GM23338 (cell line): ENCODE results near the gene RGS6. TPM values are rescaled to one million over a fixed set of nuclear protein-coding genes. Genes with fewer than 3 reads are reported as not detected.
A peak's percentile ranks its signal among the peaks of the same experiment; 100 is the strongest.

Source experiments
- ATAC-seq: fragments of 200-7000 bp; cut with Tn5 transposase; 3 replicates; pipeline ENCODE4 v1.9.1; 2020
- DNase-seq: peaks from one replicate; pipeline ENCODE4 v3.0.0-alpha.2; 2015; ENCODE audit warnings: low spot score
- H2AFZ ChIP-seq: fragments of 200-600 bp; sonication (generic); 2 replicates; pipeline ENCODE4 v1.8.0; 2016; ENCODE audit warnings: antibody characterized with exemption, mild to moderate bottlenecking, moderate library complexity
- H3F3A ChIP-seq: fragments of 200-600 bp; sonication (generic); replicated peaks from 2 replicates; pipeline ENCODE4 v1.8.0; 2017; ENCODE audit warnings: antibody characterized with exemption, mixed run types, low read depth
- H3K27ac ChIP-seq: fragments of 200-600 bp; sonication (generic); 2 replicates; pipeline ENCODE4 v1.6.1; 2016; ENCODE audit warnings: low read depth
- H3K27me3 ChIP-seq: fragments of 200-600 bp; sonication (generic); 2 replicates; pipeline ENCODE4 v1.8.0; 2016; ENCODE audit warnings: mild to moderate bottlenecking, mixed run types, moderate library complexity; ENCODE audit not compliant: insufficient read depth
- H3K36me3 ChIP-seq: fragments of 200-600 bp; sonication (generic); 2 replicates; pipeline ENCODE4 v1.8.0; 2016; ENCODE audit warnings: mild to moderate bottlenecking; ENCODE audit not compliant: insufficient read depth
- H3K4me1 ChIP-seq: fragments of 200-600 bp; sonication (generic); 2 replicates; pipeline ENCODE4 v1.8.0; 2016; ENCODE audit warnings: mild to moderate bottlenecking, moderate library complexity; ENCODE audit not compliant: insufficient read depth
- H3K4me2 ChIP-seq: fragments of 200-600 bp; sonication (generic); 2 replicates; pipeline ENCODE4 v1.7.1; 2017; ENCODE audit warnings: mixed run types
- H3K4me3 ChIP-seq: fragments of 200-600 bp; sonication (generic); 2 replicates; pipeline ENCODE4 v1.6.1; 2016; ENCODE audit warnings: mixed run types
- H3K79me2 ChIP-seq: fragments of 200-600 bp; sonication (generic); replicated peaks from 2 replicates; pipeline ENCODE4 v1.8.0; 2017; ENCODE audit warnings: mild to moderate bottlenecking; ENCODE audit not compliant: insufficient read depth
- H3K9me2 ChIP-seq: fragments of 200-600 bp; sonication (generic); 2 replicates; pipeline ENCODE4 v1.8.0; 2017; ENCODE audit not compliant: insufficient read depth
- H4K20me1 ChIP-seq: fragments of 200-600 bp; sonication (generic); replicated peaks from 2 replicates; pipeline ENCODE4 v1.8.0; 2017; ENCODE audit warnings: mild to moderate bottlenecking; ENCODE audit not compliant: insufficient read depth
- H3K27ac Mint-ChIP-seq: 2 replicates; pipeline ENCODE4 v1.8.0; 2020; ENCODE audit warnings: inconsistent platforms, mild to moderate bottlenecking, moderate library complexity, mixed read lengths
- H3K27me3 Mint-ChIP-seq: 3 replicates; pipeline ENCODE4 v1.8.0; 2022; ENCODE audit warnings: low read depth, mild to moderate bottlenecking, moderate library complexity, mixed read lengths, inconsistent platforms; ENCODE audit not compliant: insufficient read depth, poor library complexity
- H3K36me3 Mint-ChIP-seq: 3 replicates; pipeline ENCODE4 v1.8.0; 2021; ENCODE audit warnings: low read depth, mild to moderate bottlenecking, inconsistent platforms, moderate library complexity, mixed read lengths
- H3K4me1 Mint-ChIP-seq: 3 replicates; pipeline ENCODE4 v1.8.0; 2020; ENCODE audit warnings: mild to moderate bottlenecking, inconsistent platforms, mixed read lengths
- H3K4me3 Mint-ChIP-seq: 3 replicates; pipeline ENCODE4 v1.8.0; 2021; ENCODE audit warnings: moderate library complexity, mild to moderate bottlenecking, inconsistent platforms, mixed read lengths
- H3K9me3 Mint-ChIP-seq: 3 replicates; pipeline ENCODE4 v1.8.0; 2020; ENCODE audit warnings: moderate library complexity, mild to moderate bottlenecking, inconsistent platforms, mixed read lengths
- CREB1 ChIP-seq: fragments of 250-450 bp; sonication (Bioruptor Pico); IDR thresholded peaks from 2 replicates; pipeline ENCODE4 v1.5.0; 2020; ENCODE audit warnings: low read depth, mild to moderate bottlenecking, moderate library complexity
- EZH2 ChIP-seq: fragments of 200-600 bp; sonication (generic); IDR thresholded peaks from one replicate; pipeline ENCODE4 v1.8.0; 2017; ENCODE audit warnings: antibody characterized with exemption, mild to moderate bottlenecking, low read depth; ENCODE audit not compliant: unreplicated experiment
- EZH2phosphoT487 ChIP-seq: fragments of 200-600 bp; sonication (generic); IDR thresholded peaks from one replicate; pipeline ENCODE4 v1.8.1; 2018; ENCODE audit warnings: antibody characterized with exemption; ENCODE audit not compliant: unreplicated experiment
- JUNB ChIP-seq: IDR thresholded peaks from one replicate; pipeline ENCODE4 v1.6.1; 2016; ENCODE audit warnings: antibody characterized with exemption; ENCODE audit not compliant: unreplicated experiment
- NANOG ChIP-seq: IDR thresholded peaks from 2 replicates; pipeline ENCODE4 v1.6.1; 2016; ENCODE audit warnings: antibody characterized with exemption, borderline replicate concordance
- POLR2AphosphoS5 ChIP-seq: IDR thresholded peaks from 2 replicates; pipeline ENCODE4 v1.6.1; 2016; ENCODE audit warnings: antibody characterized with exemption, low read depth
- STAT1 ChIP-seq: IDR thresholded peaks from one replicate; pipeline ENCODE4 v1.6.1; 2016; ENCODE audit warnings: antibody characterized with exemption; ENCODE audit not compliant: unreplicated experiment
- ZNF114 ChIP-seq: fragments of 250-450 bp; sonication (Bioruptor Pico); IDR thresholded peaks from 2 replicates; pipeline ENCODE4 v1.5.0; 2020; ENCODE audit warnings: mild to moderate bottlenecking, moderate library complexity
- ZNF331 ChIP-seq: fragments of 250-450 bp; sonication (Bioruptor Pico); IDR thresholded peaks from 2 replicates; pipeline ENCODE4 v1.5.0; 2020; ENCODE audit warnings: low read depth, mild to moderate bottlenecking, moderate library complexity
- polyA plus RNA-seq: library from polyadenylated mRNA; unstranded; fragments of >200 nt; fragmentation: Nextera tagmentation; extraction: Ambion mirVana; gene quantifications from 2 replicates; pipeline ENCODE4 v1.2.1, GENCODE V29; 2016
- total RNA-seq: library from RNA; depleted of rRNA; stranded (reverse); fragments of >200 nt; shearing (Covaris generic); gene quantifications from 2 replicates; pipeline ENCODE4 v1.2.3, GENCODE V29; 2014
- TF ChIP-seq, protein P1 (sequence below): IDR thresholded peaks from 2 replicates; pipeline ENCODE4 v1.6.1; 2016; ENCODE audit warnings: antibody characterized with exemption
- TF ChIP-seq, protein P2 (sequence below): fragments of 250-450 bp; sonication (Bioruptor Pico); IDR thresholded peaks from 2 replicates; pipeline ENCODE4 v1.5.0; 2020; ENCODE audit warnings: mild to moderate bottlenecking, moderate library complexity
- TF ChIP-seq, protein P3 (sequence below), 2 experiments: fragments of 200-600 bp in 1 of 2; sonication (generic) in 1 of 2; conservative IDR thresholded peaks; 2 replicates each; pipeline versions ENCODE4 v1.5.1 to v1.6.1; 2016 to 2017; ENCODE audit warnings: antibody characterized with exemption in 2 of 2, low read depth in 2 of 2, mild to moderate bottlenecking in 2 of 2, moderate library complexity in 1 of 2
- TF ChIP-seq, protein P4 (sequence below): IDR thresholded peaks from one replicate; pipeline ENCODE4 v1.6.1; 2018; ENCODE audit warnings: antibody characterized with exemption; ENCODE audit not compliant: unreplicated experiment

RGS6 gene
- total and polyA plus RNA-seq, 2 experiments from 2014 or later: 0.66 to 0.83 TPM

DNA sequence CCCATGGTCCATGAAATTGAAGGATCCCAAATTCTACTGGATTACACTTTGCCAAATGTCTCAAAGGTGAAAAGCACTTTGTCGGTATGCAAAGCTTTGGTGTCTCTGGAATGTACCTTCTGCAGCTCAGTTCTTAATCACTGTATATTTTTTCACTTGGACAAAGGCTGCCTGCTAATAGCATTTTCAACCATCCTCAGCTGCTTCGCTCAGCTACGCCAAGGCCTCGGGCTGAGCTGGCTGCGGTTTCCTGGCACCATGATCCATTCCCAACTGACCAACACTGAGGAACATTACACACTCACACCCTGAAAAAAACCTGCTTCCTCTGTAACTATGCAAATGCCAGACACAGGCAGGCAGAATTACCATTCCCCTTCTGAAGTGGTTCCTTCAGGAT lies 626.5 kb downstream of the RGS6 start:
- Mint-ChIP-seq H3K36me3 (no peaks in the 10 kb centered on the region), H3K9me3 (no peaks in the 10 kb centered on the region), H3K4me3 (no peak overlapping the region), H3K27ac (no peak overlapping the region), H3K4me1 (peaks cover 31% of the 10 kb centered on the region), H3K27me3 (peaks cover 15% of the 10 kb centered on the region)
- 0 out of 2 replicates have a peak overlapping the region, but pooled peaks have one; percentile 63 for H2AFZ ChIP-seq
- H3K36me3 ChIP-seq: no peaks in the 10 kb centered on the region
- peak overlapping the region; percentile 29; the same call in 1 of the 2 replicates for H3K4me2 ChIP-seq
- H3K79me2 ChIP-seq: no peaks in the 10 kb centered on the region
- peaks cover under 1% of the 10 kb centered on the region; the same call in 1 of the 2 replicates for H3K9me2 ChIP-seq
- no peaks in the 10 kb centered on the region for H4K20me1 ChIP-seq
- ATAC-seq (no peak), DNase-seq (no peak)
- no peaks in the 10 kb centered on the region for H3K27me3 ChIP-seq
- TF ChIP-seq STAT1 (no peak), EZH2phosphoT487 (no peak), POLR2AphosphoS5 (no peak), EZH2 (no peak), ZNF331 (CRISPR knock-in tag) (no peak), ZNF114 (CRISPR knock-in tag) (no peak), CREB1 (CRISPR knock-in tag) (no peak), JUNB (no peak), NANOG (no peak)
- TF ChIP-seq, protein P1, sequence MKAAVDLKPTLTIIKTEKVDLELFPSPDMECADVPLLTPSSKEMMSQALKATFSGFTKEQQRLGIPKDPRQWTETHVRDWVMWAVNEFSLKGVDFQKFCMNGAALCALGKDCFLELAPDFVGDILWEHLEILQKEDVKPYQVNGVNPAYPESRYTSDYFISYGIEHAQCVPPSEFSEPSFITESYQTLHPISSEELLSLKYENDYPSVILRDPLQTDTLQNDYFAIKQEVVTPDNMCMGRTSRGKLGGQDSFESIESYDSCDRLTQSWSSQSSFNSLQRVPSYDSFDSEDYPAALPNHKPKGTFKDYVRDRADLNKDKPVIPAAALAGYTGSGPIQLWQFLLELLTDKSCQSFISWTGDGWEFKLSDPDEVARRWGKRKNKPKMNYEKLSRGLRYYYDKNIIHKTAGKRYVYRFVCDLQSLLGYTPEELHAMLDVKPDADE: no peak
- TF ChIP-seq, protein P2, sequence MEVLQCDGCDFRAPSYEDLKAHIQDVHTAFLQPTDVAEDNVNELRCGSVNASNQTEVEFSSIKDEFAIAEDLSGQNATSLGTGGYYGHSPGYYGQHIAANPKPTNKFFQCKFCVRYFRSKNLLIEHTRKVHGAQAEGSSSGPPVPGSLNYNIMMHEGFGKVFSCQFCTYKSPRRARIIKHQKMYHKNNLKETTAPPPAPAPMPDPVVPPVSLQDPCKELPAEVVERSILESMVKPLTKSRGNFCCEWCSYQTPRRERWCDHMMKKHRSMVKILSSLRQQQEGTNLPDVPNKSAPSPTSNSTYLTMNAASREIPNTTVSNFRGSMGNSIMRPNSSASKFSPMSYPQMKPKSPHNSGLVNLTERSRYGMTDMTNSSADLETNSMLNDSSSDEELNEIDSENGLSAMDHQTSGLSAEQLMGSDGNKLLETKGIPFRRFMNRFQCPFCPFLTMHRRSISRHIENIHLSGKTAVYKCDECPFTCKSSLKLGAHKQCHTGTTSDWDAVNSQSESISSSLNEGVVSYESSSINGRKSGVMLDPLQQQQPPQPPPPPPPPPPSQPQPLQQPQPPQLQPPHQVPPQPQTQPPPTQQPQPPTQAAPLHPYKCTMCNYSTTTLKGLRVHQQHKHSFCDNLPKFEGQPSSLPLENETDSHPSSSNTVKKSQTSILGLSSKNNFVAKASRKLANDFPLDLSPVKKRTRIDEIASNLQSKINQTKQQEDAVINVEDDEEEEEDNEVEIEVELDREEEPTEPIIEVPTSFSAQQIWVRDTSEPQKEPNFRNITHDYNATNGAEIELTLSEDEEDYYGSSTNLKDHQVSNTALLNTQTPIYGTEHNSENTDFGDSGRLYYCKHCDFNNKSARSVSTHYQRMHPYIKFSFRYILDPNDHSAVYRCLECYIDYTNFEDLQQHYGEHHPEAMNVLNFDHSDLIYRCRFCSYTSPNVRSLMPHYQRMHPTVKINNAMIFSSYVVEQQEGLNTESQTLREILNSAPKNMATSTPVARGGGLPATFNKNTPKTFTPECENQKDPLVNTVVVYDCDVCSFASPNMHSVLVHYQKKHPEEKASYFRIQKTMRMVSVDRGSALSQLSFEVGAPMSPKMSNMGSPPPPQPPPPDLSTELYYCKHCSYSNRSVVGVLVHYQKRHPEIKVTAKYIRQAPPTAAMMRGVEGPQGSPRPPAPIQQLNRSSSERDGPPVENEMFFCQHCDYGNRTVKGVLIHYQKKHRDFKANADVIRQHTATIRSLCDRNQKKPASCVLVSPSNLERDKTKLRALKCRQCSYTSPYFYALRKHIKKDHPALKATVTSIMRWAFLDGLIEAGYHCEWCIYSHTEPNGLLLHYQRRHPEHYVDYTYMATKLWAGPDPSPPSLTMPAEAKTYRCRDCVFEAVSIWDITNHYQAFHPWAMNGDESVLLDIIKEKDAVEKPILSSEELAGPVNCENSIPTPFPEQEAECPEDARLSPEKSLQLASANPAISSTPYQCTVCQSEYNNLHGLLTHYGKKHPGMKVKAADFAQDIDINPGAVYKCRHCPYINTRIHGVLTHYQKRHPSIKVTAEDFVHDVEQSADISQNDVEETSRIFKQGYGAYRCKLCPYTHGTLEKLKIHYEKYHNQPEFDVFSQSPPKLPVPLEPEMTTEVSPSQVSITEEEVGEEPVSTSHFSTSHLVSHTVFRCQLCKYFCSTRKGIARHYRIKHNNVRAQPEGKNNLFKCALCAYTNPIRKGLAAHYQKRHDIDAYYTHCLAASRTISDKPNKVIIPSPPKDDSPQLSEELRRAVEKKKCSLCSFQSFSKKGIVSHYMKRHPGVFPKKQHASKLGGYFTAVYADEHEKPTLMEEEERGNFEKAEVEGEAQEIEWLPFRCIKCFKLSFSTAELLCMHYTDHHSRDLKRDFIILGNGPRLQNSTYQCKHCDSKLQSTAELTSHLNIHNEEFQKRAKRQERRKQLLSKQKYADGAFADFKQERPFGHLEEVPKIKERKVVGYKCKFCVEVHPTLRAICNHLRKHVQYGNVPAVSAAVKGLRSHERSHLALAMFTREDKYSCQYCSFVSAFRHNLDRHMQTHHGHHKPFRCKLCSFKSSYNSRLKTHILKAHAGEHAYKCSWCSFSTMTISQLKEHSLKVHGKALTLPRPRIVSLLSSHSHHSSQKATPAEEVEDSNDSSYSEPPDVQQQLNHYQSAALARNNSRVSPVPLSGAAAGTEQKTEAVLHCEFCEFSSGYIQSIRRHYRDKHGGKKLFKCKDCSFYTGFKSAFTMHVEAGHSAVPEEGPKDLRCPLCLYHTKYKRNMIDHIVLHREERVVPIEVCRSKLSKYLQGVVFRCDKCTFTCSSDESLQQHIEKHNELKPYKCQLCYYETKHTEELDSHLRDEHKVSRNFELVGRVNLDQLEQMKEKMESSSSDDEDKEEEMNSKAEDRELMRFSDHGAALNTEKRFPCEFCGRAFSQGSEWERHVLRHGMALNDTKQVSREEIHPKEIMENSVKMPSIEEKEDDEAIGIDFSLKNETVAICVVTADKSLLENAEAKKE (CRISPR knock-in tag): no peak
- TF ChIP-seq, protein P3, sequence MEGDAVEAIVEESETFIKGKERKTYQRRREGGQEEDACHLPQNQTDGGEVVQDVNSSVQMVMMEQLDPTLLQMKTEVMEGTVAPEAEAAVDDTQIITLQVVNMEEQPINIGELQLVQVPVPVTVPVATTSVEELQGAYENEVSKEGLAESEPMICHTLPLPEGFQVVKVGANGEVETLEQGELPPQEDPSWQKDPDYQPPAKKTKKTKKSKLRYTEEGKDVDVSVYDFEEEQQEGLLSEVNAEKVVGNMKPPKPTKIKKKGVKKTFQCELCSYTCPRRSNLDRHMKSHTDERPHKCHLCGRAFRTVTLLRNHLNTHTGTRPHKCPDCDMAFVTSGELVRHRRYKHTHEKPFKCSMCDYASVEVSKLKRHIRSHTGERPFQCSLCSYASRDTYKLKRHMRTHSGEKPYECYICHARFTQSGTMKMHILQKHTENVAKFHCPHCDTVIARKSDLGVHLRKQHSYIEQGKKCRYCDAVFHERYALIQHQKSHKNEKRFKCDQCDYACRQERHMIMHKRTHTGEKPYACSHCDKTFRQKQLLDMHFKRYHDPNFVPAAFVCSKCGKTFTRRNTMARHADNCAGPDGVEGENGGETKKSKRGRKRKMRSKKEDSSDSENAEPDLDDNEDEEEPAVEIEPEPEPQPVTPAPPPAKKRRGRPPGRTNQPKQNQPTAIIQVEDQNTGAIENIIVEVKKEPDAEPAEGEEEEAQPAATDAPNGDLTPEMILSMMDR (conservative IDR thresholded peaks at IDR 0.05; ENCODE audit: low read depth in 2 of 2): no peak
- TF ChIP-seq, protein P4, sequence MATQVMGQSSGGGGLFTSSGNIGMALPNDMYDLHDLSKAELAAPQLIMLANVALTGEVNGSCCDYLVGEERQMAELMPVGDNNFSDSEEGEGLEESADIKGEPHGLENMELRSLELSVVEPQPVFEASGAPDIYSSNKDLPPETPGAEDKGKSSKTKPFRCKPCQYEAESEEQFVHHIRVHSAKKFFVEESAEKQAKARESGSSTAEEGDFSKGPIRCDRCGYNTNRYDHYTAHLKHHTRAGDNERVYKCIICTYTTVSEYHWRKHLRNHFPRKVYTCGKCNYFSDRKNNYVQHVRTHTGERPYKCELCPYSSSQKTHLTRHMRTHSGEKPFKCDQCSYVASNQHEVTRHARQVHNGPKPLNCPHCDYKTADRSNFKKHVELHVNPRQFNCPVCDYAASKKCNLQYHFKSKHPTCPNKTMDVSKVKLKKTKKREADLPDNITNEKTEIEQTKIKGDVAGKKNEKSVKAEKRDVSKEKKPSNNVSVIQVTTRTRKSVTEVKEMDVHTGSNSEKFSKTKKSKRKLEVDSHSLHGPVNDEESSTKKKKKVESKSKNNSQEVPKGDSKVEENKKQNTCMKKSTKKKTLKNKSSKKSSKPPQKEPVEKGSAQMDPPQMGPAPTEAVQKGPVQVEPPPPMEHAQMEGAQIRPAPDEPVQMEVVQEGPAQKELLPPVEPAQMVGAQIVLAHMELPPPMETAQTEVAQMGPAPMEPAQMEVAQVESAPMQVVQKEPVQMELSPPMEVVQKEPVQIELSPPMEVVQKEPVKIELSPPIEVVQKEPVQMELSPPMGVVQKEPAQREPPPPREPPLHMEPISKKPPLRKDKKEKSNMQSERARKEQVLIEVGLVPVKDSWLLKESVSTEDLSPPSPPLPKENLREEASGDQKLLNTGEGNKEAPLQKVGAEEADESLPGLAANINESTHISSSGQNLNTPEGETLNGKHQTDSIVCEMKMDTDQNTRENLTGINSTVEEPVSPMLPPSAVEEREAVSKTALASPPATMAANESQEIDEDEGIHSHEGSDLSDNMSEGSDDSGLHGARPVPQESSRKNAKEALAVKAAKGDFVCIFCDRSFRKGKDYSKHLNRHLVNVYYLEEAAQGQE: no peak
- no peaks in the 10 kb centered on the region for H3F3A ChIP-seq
- peaks cover 18% of the 10 kb centered on the region for H3K4me1 ChIP-seq
- no peak overlapping the region for H3K4me3 ChIP-seq
- H3K27ac ChIP-seq: no peak overlapping the region
